Activated CD8-positive, alpha-beta memory T cell treated with anti-CD3 and anti-CD28 coated beads, Interleukin-2, amount 50 U/mL, for 48 hours (primary cell): ENCODE results near the gene USP34.

Source experiments
- DNase-seq: peaks from one replicate; pipeline ENCODE4 v3.0.0-alpha.2; 2020

The USP34 gene

GRCh38 chr2:61371027-61371426, 99.9 kb downstream of the USP34 start:
- DNase-seq, result no peak

- peak; percentile 65 for DNase-seq
Measured at GRCh38 chr2:61368687-61369665, 101.9 kb downstream of the USP34 start.

GRCh38 chr2:61367177-61367576, 103.7 kb downstream of the USP34 start:
- no peak for DNase-seq

- DNase-seq, result no peak
Measured at GRCh38 chr2:61363580-61363979, 107.3 kb downstream of the USP34 start.

GRCh38 chr2:61362873-61363272, 108.0 kb downstream of the USP34 start:
- DNase-seq, result no peak

GRCh38 chr2:61361068-61361467, 109.8 kb downstream of the USP34 start:
- no peak for DNase-seq

GRCh38 chr2:61359058-61359457, 111.8 kb downstream of the USP34 start:
- no peak for DNase-seq

GRCh38 chr2:61357681-61358080, 113.2 kb downstream of the USP34 start:
- DNase-seq, result no peak

- DNase-seq, result no peak
Measured at GRCh38 chr2:61356958-61357350, 113.9 kb downstream of the USP34 start.

- DNase-seq, result no peak
Measured at GRCh38 chr2:61356261-61356957, 114.5 kb downstream of the USP34 start.

- no peak for DNase-seq
Measured at GRCh38 chr2:61354543-61355197, 116.2 kb downstream of the USP34 start.

GRCh38 chr2:61353909-61354308, 117.0 kb downstream of the USP34 start:
- no peak for DNase-seq

- DNase-seq, result no peak
Measured at GRCh38 chr2:61350777-61351176, 120.1 kb downstream of the USP34 start.

GRCh38 chr2:61343141-61343540, 127.7 kb downstream of the USP34 start:
- DNase-seq, result no peak

- no peak for DNase-seq
Measured at GRCh38 chr2:61340242-61340641, 130.6 kb downstream of the USP34 start.

GRCh38 chr2:61338447-61338846, 132.4 kb downstream of the USP34 start:
- no peak for DNase-seq

GRCh38 chr2:61335187-61335586, 135.7 kb downstream of the USP34 start:
- DNase-seq, result no peak

- no peak for DNase-seq
Measured at GRCh38 chr2:61334466-61334865, 136.4 kb downstream of the USP34 start.

- DNase-seq, result no peak
Measured at GRCh38 chr2:61328707-61329251, 142.1 kb downstream of the USP34 start.

GRCh38 chr2:61327173-61327572, 143.7 kb downstream of the USP34 start:
- no peak for DNase-seq

- no peak for DNase-seq
Measured at GRCh38 chr2:61326423-61326822, 144.5 kb downstream of the USP34 start.

- DNase-seq, result no peak
Measured at GRCh38 chr2:61320181-61320580, 150.7 kb downstream of the USP34 start.

- no peak for DNase-seq
Measured at GRCh38 chr2:61318553-61318952, 152.3 kb downstream of the USP34 start.
